Ishikawa (cell line): ENCODE results near the gene IPPK.

ENCODE experiments used
- CREB1 ChIP-seq: IDR thresholded peaks from 2 replicates; pipeline ENCODE4 v1.6.1; 2012; ENCODE audit warnings: low read depth
- EGR1 ChIP-seq: IDR thresholded peaks from 2 replicates; pipeline ENCODE4 v1.6.1; 2012
- EP300 ChIP-seq: IDR thresholded peaks from 2 replicates; pipeline ENCODE4 v1.6.1; 2012; ENCODE audit warnings: borderline replicate concordance
- FOXM1 ChIP-seq: IDR thresholded peaks from 2 replicates; pipeline ENCODE4 v1.6.1; 2012; ENCODE audit warnings: low read depth, borderline replicate concordance
- NFIC ChIP-seq: IDR thresholded peaks from 2 replicates; pipeline ENCODE4 v1.6.1; 2012
- REST ChIP-seq: IDR thresholded peaks from 2 replicates; pipeline ENCODE4 v1.6.1; 2012; ENCODE audit warnings: low read depth, mild to moderate bottlenecking
- TAF1 ChIP-seq: IDR thresholded peaks from 2 replicates; pipeline ENCODE4 v1.6.1; 2012; ENCODE audit warnings: low read depth, mild to moderate bottlenecking
- TCF12 ChIP-seq: IDR thresholded peaks from 2 replicates; pipeline ENCODE4 v1.6.1; 2012; ENCODE audit warnings: low read depth
- TEAD4 ChIP-seq: IDR thresholded peaks from 2 replicates; pipeline ENCODE4 v1.6.1; 2012
- USF1 ChIP-seq: IDR thresholded peaks from 2 replicates; pipeline ENCODE4 v1.6.1; 2012
- YY1 ChIP-seq: IDR thresholded peaks from 2 replicates; pipeline ENCODE4 v1.6.1; 2012; ENCODE audit warnings: low read depth

- TF ChIP-seq REST (no peak), EP300 (no peak), TCF12 (no peak), TEAD4 (no peak), CREB1 (no peak), YY1 (no peak), TAF1 (no peak), NFIC (0 out of 2 replicates have a peak, but pooled peaks have one; percentile 46), FOXM1 (no peak), EGR1 (no peak), USF1 (no peak)
These were observed 62.8 kb downstream of the IPPK start for GRCh38 chr9:92607088-92607487.
